IMR-90 (cell line): Measurements from ENCODE around the gene CALM1. TPM values are rescaled to one million over a fixed set of nuclear protein-coding genes. Genes with fewer than 3 reads are reported as not detected.
A peak's percentile ranks its signal among the peaks of the same experiment; 100 is the strongest.

ENCODE experiments used
- ATAC-seq: fragments of 200-7000 bp; cut with Tn5 transposase; 2 replicates; pipeline ENCODE4 v1.9.1; 2020; ENCODE audit warnings: low read depth, mild to moderate bottlenecking, moderate library complexity
- BruUV-seq: library from RNA; stranded (reverse); fragments of 400-500 nt; replicated peaks from 2 replicates; lab custom pipeline; 2021; lab: Mats Ljungman, UMichigan
- CTCF ChIA-PET: fragments of 300-600 bp; formaldehyde crosslinking; extraction: SDS; loops from one replicate; lab custom pipeline; 2021; ENCODE audit warnings: antibody characterized with exemption; lab: Yijun Ruan, JAX
- POLR2A ChIA-PET: fragments of 300-600 bp; sonication (Branson Sonifier 250); formaldehyde crosslinking; loops from one replicate; lab custom pipeline; 2022; ENCODE audit warnings: antibody characterized with exemption; ENCODE audit not compliant: unreplicated experiment; lab: Charles Lee
- DNase-seq: peaks from one replicate; pipeline ENCODE4 v3.0.0; 2013
- H2AFZ ChIP-seq: replicated peaks from 2 replicates; pipeline ENCODE3; 2013; ENCODE audit warnings: low read length, mild to moderate bottlenecking; ENCODE audit not compliant: poor library complexity
- H2AK5ac ChIP-seq: 2 replicates; pipeline ENCODE4 v1.6.1; 2013; ENCODE audit warnings: low read depth, low read length, inconsistent platforms
- H2AK9ac ChIP-seq: replicated peaks from 2 replicates; pipeline ENCODE3; 2013; ENCODE audit warnings: mild to moderate bottlenecking, low read depth, low read length, moderate library complexity; ENCODE audit not compliant: poor library complexity
- H2BK120ac ChIP-seq: 2 replicates; pipeline ENCODE4 v1.6.1; 2013; ENCODE audit warnings: low read depth, low read length, inconsistent platforms
- H2BK15ac ChIP-seq: 3 replicates; pipeline ENCODE4 v1.6.1; 2013; ENCODE audit warnings: low read depth, low read length, inconsistent platforms
- H2BK20ac ChIP-seq: 2 replicates; pipeline ENCODE4 v1.6.1; 2013; ENCODE audit warnings: low read depth, mild to moderate bottlenecking, inconsistent platforms, low read length, moderate library complexity
- H2BK5ac ChIP-seq: 2 replicates; pipeline ENCODE4 v1.6.1; 2013; ENCODE audit warnings: mild to moderate bottlenecking, low read depth, low read length, inconsistent platforms; ENCODE audit not compliant: poor library complexity, severe bottlenecking
- H3K14ac ChIP-seq: replicated peaks from 2 replicates; pipeline ENCODE4 v1.6.1; 2013; ENCODE audit warnings: low read depth, low read length, inconsistent platforms
- H3K18ac ChIP-seq: 2 replicates; pipeline ENCODE4 v1.6.1; 2013; ENCODE audit warnings: low read depth, low read length, control low read depth
- H3K23ac ChIP-seq: 2 replicates; pipeline ENCODE4 v1.6.1; 2013; ENCODE audit warnings: low read depth, low read length, inconsistent platforms
- H3K27ac ChIP-seq: 2 replicates; pipeline ENCODE4 v1.5.1; 2013; ENCODE audit warnings: mild to moderate bottlenecking, control low read depth, low read length; ENCODE audit not compliant: insufficient read depth
- H3K27me3 ChIP-seq: 2 replicates; pipeline ENCODE4 v1.6.1; 2013; ENCODE audit warnings: low read length; ENCODE audit not compliant: control insufficient read depth, insufficient read depth
- H3K36me3 ChIP-seq: 2 replicates; pipeline ENCODE4 v1.6.1; 2013; ENCODE audit warnings: low read length, mixed read lengths; ENCODE audit not compliant: control insufficient read depth, insufficient read depth
- H3K4ac ChIP-seq: 2 replicates; pipeline ENCODE4 v1.6.1; 2013; ENCODE audit warnings: low read depth, low read length, inconsistent platforms
- H3K4me1 ChIP-seq: 2 replicates; pipeline ENCODE4 v1.6.1; 2013; ENCODE audit warnings: low read length, mixed read lengths; ENCODE audit not compliant: control insufficient read depth, insufficient read depth
- H3K4me2 ChIP-seq: 2 replicates; pipeline ENCODE4 v1.6.1; 2013; ENCODE audit warnings: low read depth, mild to moderate bottlenecking, control low read depth, low read length, moderate library complexity
- H3K4me3 ChIP-seq: 2 replicates; pipeline ENCODE4 v1.5.1; 2013; ENCODE audit warnings: low read depth, mild to moderate bottlenecking, control low read depth, low read length, moderate library complexity; ENCODE audit not compliant: insufficient read depth
- H3K56ac ChIP-seq: 2 replicates; pipeline ENCODE4 v1.6.1; 2013; ENCODE audit warnings: low read length, inconsistent platforms; ENCODE audit not compliant: insufficient read depth; ENCODE audit errors: extremely low read depth
- H3K79me1 ChIP-seq, 2 experiments: 2 replicates each; pipeline ENCODE4 v1.6.1; 2013; ENCODE audit warnings: low read length in 2 of 2, inconsistent platforms in 1 of 2, low read depth in 1 of 2
- H3K9ac ChIP-seq: 2 replicates; pipeline ENCODE4 v1.6.1; 2013; ENCODE audit warnings: low read depth, low read length, control low read depth
- H3K9me1 ChIP-seq: 2 replicates; pipeline ENCODE4 v1.6.1; 2013; ENCODE audit warnings: low read length, inconsistent platforms; ENCODE audit not compliant: insufficient read depth
- H3K9me3 ChIP-seq: 2 replicates; pipeline ENCODE4 v1.6.1; 2013; ENCODE audit warnings: low read length; ENCODE audit not compliant: control insufficient read depth, insufficient read depth
- H4K20me1 ChIP-seq: 2 replicates; pipeline ENCODE4 v1.6.1; 2013; ENCODE audit warnings: low read length, inconsistent platforms; ENCODE audit not compliant: insufficient read depth
- H4K5ac ChIP-seq: 2 replicates; pipeline ENCODE4 v1.6.1; 2013; ENCODE audit warnings: mild to moderate bottlenecking, low read depth, low read length, control low read depth
- H4K8ac ChIP-seq, 2 experiments: 2 replicates each; pipeline ENCODE4 v1.6.1; 2013; ENCODE audit warnings: low read depth in 2 of 2, low read length in 2 of 2, control low read depth in 1 of 2, inconsistent platforms in 1 of 2
- H4K91ac ChIP-seq: 2 replicates; pipeline ENCODE4 v1.6.1; 2013; ENCODE audit warnings: low read depth, low read length, inconsistent platforms; ENCODE audit not compliant: insufficient read depth
- CHD1 ChIP-seq: IDR thresholded peaks from 2 replicates; pipeline ENCODE4 v1.6.1; 2012; ENCODE audit warnings: low read depth, low read length, improper control_type of control experiment
- CTCF ChIP-seq: conservative IDR thresholded peaks from 2 replicates; pipeline ENCODE4 v1.5.1; 2012; ENCODE audit warnings: mild to moderate bottlenecking, low read depth, low read length, improper control_type of control experiment
- MAZ ChIP-seq: IDR thresholded peaks from 2 replicates; pipeline ENCODE4 v1.6.1; 2012; ENCODE audit warnings: low read depth, mild to moderate bottlenecking, low read length, improper control_type of control experiment, moderate library complexity, borderline replicate concordance
- RCOR1 ChIP-seq: IDR thresholded peaks from 2 replicates; pipeline ENCODE4 v1.6.1; 2012; ENCODE audit warnings: mild to moderate bottlenecking, low read length, improper control_type of control experiment; ENCODE audit not compliant: insufficient replicate concordance
- WGBS, 2 experiments: methylation state at CpG; one replicate each; pipeline versions ENCODE4 v1.1.5 to v1.1.7; 2013; ENCODE audit warnings: missing lambda C conversion rate in 2 of 2; ENCODE audit not compliant: insufficient read length in 1 of 2; ENCODE audit errors: extremely low coverage in 2 of 2; 5-methylcytosine and 5-hydroxymethylcytosine counted together
- dilution Hi-C: fragments of 300-500 bp; cut with HindIII; formaldehyde crosslinking; loops from one replicate; pipeline ENCODE4 v1.14.3; 2018; ENCODE audit warnings: low sequenced_read_pairs; ENCODE audit not compliant: unreplicated experiment
- in situ Hi-C: fragments of 300-500 bp; cut with MboI; formaldehyde crosslinking; loops from 3 replicates; pipeline ENCODE4 v1.14.3; 2019; ENCODE audit warnings: low sequenced_read_pairs, inconsistent platforms, mixed read lengths
- intact Hi-C: fragments of 100-400 bp; cut with micrococcal nuclease; formaldehyde crosslinking; loops from 2 replicates; pipeline ENCODE4 v1.10.0; 2022
- polyA plus RNA-seq, 3 experiments: library from polyadenylated mRNA; depleted of rRNA; stranded (reverse); fragments of >200 nt; gene quantifications; 2 replicates each; pipeline ENCODE4 v1.2.3, GENCODE V29; 2012; ENCODE audit warnings: low replicate concordance in 1 of 3
- total RNA-seq: library from RNA; depleted of rRNA; stranded (reverse); fragments of >200 nt; gene quantifications from 2 replicates; pipeline ENCODE4 v1.2.3, GENCODE V29; 2012

Gene CALM1
- total and polyA plus RNA-seq, 2 of the 4 experiments (the other 2 are of a cell fraction): 72.9 to 188 TPM

GRCh38 chr14:90368946-90369721 is 27.7 kb upstream of the CALM1 start:
- no peak overlapping the region for H2AK9ac ChIP-seq
- no peak overlapping the region for H4K5ac ChIP-seq
- H4K20me1 ChIP-seq: no peaks in the 10 kb centered on the region
- H3K4ac ChIP-seq: no peak overlapping the region
- H3K4me1 ChIP-seq: peaks cover 4% of the 10 kb centered on the region
- in situ Hi-C loops: no loop called here
- dilution Hi-C loops: no loop called here
- H3K27me3 ChIP-seq: no peaks in the 10 kb centered on the region
- no peak overlapping the region for H3K27ac ChIP-seq
- DNase-seq (peak; percentile 33), ATAC-seq (peak; percentile 53)
- TF ChIP-seq MAZ: no peak
- no peak for TF ChIP-seq CHD1
- TF ChIP-seq CTCF: 0 out of 2 replicates have a peak, but pooled peaks have one; percentile 16
- TF ChIP-seq RCOR1: no peak
- POLR2A ChIA-PET: no interaction called here
- intact Hi-C loops: no loop called here
- H3K9me1 ChIP-seq: no peaks in the 10 kb centered on the region
- H2AFZ ChIP-seq: no peak overlapping the region
- WGBS, 2 experiments: 50% methylated on average over 1 of the region's 1 CpG; no CpG with 5 or more reads in 1 of the 2 experiments
- H3K9me3 ChIP-seq: no peaks in the 10 kb centered on the region
- no peak overlapping the region for H2BK15ac ChIP-seq
- H3K56ac ChIP-seq: no peak overlapping the region
- H2AK5ac ChIP-seq: no peak overlapping the region
- no peak overlapping the region for H3K9ac ChIP-seq
- H2BK5ac ChIP-seq: no peak overlapping the region
- no peaks in the 10 kb centered on the region for H3K36me3 ChIP-seq
- H3K18ac ChIP-seq: no peak overlapping the region
- BruUV-seq: no TSS peak
- CTCF ChIA-PET: no interaction called here
- H4K91ac ChIP-seq: no peak overlapping the region
- H2BK20ac ChIP-seq: no peak overlapping the region
- no peak overlapping the region for H3K4me3 ChIP-seq
- no peak overlapping the region for H2BK120ac ChIP-seq
- H3K79me1 ChIP-seq: no peaks in the 10 kb centered on the region
- H3K4me2 ChIP-seq: no peak overlapping the region
- H3K23ac ChIP-seq: no peak overlapping the region
- H3K14ac ChIP-seq: no peak overlapping the region
- no peak overlapping the region for H4K8ac ChIP-seq
